AG08395 (cell line): ENCODE results near the gene VIPR2.
"Not testable (repeated sequence)": the region's sequence is repeated elsewhere in the genome, so short reads cannot be mapped to it uniquely, and the experiment has no call there.

Experiments used
- DNase-seq: peaks from one replicate; pipeline ENCODE4 v3.0.0; 2012; ENCODE audit warnings: mixed read lengths, low spot score

The VIPR2 gene

DNA sequence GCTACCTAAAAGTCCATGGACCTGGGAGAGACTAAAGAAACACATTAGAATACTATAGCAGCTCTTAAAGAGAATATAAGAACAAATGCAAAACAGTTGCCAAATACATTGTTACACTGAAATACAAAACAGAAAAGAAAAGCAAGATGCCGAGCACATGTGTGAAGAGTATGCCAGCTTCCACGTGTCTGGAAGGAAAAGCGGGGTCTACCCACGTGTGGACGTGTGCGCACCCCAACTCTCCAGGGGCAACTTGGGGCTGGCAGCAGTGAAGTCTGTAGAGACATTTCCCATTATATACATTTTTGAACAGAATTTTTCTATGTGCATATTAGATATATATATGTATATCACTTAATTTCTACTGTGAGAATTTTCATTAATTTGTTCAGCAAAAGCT, 6.2 kb downstream of the VIPR2 start:
- no peak for DNase-seq

DNA sequence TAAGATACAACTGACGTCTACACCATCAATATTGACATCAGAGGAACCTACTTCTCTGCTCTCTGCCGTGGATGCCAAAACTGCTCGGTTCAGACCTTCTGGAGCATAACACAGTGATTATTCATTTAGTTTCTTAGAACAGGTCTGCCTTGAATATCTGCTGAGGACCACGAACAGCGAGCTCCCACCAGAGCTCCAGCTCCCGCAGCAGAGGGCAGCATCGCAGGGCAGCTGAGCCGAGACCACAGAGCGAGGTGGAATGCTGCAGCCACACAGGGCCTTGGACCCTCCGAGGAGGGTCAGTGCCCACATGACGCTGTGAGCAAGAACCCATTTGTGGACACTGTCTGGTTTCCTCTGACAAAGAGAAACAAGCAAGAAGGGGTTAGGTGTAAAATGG, 6.8 kb downstream of the VIPR2 start:
- no peak for DNase-seq

DNA sequence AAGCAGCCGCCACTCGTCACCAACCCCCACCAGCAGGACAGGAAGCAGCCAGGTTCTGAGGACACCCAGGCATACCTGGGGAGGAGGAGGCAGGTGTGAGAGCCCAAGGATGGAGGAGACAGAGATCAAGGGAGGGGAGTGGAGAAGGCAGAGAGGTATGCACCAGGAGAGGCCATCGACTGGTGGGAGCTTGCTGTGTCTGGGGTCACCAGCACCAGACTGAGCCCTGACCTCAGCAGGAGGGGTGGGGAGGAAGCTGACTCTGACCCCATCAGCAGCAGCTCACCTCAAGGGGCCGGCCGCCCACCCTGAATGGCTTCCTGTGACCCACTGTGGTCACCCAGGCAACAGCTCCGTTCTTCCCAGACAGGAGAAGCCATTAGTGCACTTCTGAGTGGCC, 7.8 kb downstream of the VIPR2 start:
- DNase-seq, result no peak

GRCh38 chr7:159136442-159136841, 8.2 kb downstream of the VIPR2 start:
- no peak for DNase-seq

DNA sequence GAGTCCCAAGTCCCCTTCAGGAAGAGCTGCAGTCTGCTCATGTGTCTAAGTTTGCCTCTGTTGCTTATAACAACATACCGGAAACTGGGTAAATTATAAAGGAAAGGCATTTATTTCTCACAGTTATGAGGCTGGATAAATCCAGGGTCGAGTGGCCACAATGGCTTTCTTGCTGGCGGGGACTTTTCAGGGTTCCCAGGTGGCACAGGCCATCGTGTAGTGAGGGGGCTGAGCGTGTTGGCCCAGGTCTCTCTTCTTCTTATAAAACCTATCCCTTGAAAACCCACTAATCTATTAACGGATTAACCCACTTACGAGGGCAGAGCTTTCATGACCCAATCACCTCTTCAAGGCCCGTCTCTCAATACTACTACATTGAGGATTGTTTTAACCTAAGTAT, 8.7 kb downstream of the VIPR2 start:
- DNase-seq, result no peak

DNA sequence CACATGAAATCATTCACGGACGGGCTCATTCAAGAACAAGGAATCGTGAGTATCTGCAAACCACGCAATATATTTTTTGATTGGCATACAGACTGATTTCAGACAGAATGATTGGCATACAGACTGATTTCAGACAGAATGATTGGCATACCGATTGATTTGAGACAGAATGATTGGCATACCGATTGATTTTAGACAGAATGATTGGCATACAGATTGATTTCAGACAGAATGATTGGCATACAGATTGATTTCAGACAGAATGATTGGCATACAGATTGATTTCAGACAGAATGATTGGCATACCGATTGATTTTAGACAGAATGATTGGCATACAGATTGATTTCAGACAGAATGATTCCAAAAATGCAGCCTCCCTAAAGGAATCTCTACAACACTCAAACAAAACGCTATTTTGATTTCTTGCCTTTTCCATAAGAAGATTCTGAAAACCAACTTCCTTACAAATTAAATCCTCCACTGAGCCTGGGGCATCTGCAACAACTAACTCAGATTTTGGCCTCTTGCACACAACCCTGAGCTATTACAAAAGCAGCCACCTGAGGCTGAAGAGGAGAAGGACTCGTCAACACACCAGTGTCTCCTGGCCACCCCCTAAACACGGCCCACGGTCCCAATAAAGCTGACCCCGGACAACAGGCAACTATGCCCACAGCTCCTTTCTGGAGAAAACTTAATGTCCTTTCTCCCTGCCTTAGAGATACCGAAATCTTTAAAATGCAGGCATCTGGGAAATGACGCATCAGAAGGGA, 11.8 kb downstream of the VIPR2 start:
- DNase-seq, result not testable (repeated sequence)

GRCh38 chr7:159130820-159131219, 13.8 kb downstream of the VIPR2 start:
- no peak for DNase-seq

GRCh38 chr7:159130199-159130775, 14.4 kb downstream of the VIPR2 start:
- no peak for DNase-seq

DNA sequence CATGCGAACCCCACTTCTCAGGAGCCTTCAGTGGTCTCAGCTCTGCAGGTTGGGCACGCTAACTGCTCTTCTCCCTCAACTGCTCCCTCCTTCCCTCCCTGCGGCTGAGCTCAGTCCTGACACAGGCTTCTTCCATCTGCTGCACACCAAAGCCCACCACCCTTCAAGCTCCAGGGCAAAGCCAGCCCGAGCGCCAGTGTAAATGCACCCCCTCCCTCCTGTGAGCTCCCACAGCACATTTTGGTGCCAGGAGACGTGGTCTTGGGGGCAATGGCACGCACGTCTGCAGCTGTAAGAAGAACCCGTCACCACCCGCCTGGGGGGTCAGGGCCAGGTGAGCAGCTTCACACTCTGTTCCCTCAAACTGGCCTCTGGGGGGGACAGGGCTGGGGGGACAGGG, 15.9 kb downstream of the VIPR2 start:
- no peak for DNase-seq

- no peak for DNase-seq
These were observed 16.7 kb downstream of the VIPR2 start for GRCh38 chr7:159127691-159128642.

DNA sequence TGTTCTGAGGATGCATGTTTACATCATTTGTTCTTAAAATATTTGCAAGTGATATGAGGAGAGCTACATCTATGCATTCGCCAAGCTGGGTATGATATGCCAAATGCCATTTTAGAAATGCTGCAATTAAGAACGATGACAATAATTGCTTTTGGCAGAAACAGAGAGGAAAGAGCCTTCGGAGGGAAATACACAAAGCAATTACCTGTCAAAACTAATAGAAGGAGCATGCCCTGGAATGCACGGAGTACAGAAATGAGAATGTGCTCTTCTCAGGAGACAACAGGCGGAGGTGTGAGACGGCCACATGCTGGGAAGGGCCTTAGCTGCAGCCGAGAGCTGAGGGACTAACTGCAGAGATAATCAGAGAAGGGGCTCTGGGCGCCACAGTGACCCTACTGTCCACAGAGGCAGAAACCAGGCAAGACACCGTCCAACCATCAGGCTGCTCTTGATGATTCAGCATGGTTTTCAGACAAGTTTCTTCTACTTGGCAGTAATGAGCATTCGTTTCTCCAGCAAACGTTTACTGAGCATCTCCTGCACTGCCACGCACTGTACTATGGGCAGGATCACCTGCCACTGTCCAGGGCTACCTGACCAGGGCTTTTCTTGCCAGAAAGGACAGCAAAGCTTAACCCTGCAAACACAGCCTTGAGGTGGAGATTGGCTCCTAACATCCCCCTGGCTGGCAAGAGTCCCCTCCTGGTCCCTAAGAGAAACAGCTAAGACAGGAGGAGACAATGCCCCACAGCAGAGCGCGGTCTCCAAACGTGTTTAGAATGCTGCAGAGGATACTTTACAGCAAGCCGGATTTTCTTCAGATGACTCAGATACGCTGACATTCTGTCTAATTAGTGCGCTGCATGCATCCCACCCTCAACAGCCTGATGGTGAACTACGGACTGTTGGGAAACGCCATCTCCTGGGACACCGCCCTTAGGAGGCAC, 18.1 kb downstream of the VIPR2 start:
- DNase-seq, result no peak

DNA sequence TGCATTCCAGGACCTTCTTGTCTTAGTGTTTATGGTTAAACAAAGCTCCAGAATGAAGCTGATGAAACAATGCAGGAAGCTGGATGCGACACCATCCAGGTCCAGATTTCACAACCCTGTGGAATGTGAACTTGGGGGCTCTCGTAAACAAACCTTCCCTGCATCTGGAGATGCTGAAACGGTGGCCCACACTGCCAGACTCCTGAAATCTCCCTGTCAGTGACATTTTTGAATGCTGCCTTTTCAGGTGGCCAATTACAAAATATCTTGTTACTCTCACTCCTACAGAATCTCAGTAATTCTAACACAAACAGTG, 18.8 kb downstream of the VIPR2 start:
- no peak for DNase-seq

DNA sequence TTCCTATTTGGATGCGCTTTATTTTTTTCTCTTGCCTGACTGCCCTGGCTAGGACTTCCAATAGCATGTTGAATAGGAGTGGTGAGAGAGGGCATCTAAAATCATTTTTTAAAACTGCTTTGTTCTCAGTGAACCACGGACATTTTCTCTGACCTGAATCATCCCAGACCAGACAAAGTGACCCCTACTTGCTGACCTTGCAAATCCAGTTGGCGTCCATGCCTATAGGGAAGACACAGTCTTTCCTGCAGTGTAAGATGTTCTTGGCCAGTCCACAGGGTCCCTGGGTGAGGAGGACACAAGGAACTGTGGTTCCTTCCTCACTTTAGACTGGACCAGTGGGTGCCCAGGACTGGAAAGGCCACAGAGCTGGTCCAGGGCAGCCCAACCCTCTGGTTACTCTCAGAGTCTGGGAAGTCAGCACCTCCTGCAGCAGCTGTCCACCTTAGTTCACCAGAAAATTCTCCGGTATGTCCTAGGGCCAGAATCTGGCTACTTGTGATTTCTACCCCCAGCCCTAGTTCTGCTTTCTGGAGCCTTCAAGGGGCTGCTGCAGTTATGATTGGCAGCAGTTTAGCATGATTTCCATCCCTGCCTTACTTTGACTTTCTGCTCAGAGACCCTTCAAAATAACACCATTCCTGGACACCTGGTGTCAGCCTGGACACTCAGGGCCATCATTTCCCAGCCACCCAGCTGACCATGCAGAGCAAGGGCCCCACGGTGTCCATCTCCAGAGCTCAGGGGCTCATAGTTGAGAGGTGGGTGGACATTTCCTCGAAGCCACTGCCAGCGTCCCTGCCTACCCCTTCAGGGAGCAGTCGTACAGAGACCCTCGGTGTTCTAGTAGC, 19.3 kb downstream of the VIPR2 start:
- no peak for DNase-seq

DNA sequence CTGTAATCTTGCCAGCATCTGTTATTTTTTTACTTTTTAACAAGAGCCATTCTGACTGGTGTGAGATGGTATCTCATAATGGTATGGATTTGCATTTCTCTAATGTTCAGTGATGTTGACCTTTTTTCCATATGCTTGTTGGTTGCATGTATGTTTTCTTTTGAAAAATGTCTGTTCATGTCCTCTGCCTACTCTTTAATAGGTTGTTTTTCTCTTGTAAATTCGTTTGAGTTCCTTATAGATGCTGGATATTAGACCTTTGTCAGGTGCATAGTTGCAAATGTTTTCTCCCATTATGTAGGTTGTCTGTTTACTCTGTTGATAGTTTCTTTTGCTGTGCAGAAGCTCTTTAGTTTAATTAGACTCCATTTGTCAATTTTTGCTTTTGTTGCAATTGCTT, 20.9 kb downstream of the VIPR2 start:
- DNase-seq, result not testable (repeated sequence)

DNA sequence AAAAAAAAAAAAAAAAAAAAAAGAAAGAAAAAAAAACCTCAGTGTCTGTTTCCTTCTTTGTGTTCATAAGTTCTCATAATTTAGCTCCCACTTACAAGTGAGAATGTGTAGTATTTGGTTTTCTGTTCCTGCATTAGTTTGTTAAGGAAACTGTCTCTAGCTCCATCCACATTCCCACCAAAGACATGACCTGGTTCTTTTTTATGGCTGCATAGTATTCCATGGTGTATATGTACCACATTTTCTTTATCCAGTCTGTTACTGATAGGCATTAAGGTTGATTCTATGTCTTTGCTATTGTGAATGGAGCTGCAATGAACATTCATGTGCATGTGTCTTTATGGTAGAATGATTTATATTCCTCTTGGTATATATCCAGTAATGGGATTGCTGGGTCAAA, 21.4 kb downstream of the VIPR2 start:
- DNase-seq, result not testable (repeated sequence)

DNA sequence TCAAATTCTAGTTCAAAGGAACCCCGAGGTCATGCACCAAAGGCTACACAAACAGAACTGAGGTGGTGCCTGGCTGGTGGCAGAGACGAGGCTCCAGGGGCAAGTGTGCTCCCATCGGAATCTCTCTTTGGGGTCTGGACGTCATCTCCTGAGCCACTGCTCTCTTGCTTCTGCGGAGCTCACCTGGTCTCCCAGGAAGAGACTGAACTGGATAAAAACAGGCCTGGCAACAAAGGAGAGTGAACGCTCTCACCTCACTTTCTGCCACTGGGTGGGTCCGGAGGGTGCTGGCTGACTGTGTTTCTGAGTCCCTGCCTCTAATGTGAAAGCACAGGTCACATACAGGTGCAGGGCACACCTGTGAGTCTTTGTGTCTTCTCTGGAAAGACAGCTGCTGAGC, 22.4 kb downstream of the VIPR2 start:
- DNase-seq, result no peak

DNA sequence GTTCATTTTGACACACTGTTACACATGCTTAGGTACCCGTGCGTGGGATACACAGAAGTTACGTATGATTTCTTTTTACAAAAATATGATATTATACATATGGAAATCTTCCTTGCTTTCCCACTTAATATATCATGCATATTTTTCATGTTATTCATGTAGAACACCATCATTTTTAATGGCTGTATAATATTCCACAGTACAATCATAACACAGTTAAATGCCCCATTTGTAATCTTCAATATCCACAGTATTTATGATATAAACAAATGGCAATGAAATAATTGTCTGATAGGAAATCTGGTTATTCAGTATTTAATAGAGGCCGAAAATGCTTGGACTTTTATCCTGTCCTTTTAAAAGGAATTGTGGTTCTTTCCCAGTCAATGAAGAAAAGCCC, 23.2 kb downstream of the VIPR2 start:
- DNase-seq, result no peak

GRCh38 chr7:159121068-159121467, 23.6 kb downstream of the VIPR2 start:
- no peak for DNase-seq

GRCh38 chr7:159120540-159120919, 24.1 kb downstream of the VIPR2 start:
- DNase-seq, result no peak

DNA sequence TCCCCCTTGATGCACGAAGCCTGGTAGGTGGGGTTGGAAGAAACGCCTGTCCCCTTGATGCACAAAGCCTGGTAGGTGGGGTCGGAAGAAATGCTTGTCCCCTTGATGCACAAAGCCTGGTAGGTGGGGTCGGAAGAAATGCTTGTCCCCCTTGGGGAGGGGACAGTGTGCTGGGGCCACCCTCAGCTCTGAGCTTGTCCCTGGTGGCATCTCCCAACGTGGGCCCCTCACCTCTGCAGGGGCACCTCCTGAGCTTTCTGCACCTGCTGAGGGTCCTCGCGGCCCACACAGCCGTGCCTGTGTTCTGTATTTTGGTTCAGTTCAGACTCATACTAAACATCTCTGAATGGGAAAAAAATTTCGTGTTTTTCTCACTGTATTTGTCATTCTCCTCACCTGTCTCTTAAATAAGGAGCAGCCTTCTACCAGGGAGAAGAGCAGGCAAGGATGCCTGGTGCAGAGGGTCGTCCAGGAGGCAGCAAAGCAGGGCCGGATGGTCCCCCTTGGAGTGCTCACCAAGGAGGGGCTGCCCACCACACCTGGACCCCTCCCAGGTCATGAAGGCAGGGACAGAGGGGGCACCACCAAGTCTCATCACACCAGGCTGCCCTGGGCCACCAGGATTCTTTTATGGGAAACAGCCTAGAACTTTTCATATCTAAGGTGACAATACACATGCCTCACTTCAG, 24.7 kb downstream of the VIPR2 start:
- no peak for DNase-seq
